HL-60/S4 (cell line): ENCODE measurements around the gene RAD9A.

ENCODE experiments used
- in situ Hi-C: fragments of 300-500 bp; cut with MboI; formaldehyde crosslinking; loops from 2 replicates; pipeline ENCODE4 v1.14.3; 2022; ENCODE audit warnings: low sequenced_read_pairs

RAD9A gene

GRCh38 chr11:67437809-67438157 is 46.0 kb downstream of the RAD9A start:
- in situ Hi-C loops: no loop called here

GRCh38 chr11:67438158-67438902 is 46.5 kb downstream of the RAD9A start:
- in situ Hi-C loops: no loop called here

GRCh38 chr11:67439321-67440228 is 47.8 kb downstream of the RAD9A start:
- in situ Hi-C loops: no loop called here

GRCh38 chr11:67440229-67441097 is 48.7 kb downstream of the RAD9A start:
- in situ Hi-C loops: no loop called here

- in situ Hi-C loops: no loop called here
These were observed 49.3 kb downstream of the RAD9A start for GRCh38 chr11:67441098-67441563.

- in situ Hi-C loops: no loop called here
These were observed 50.1 kb downstream of the RAD9A start for GRCh38 chr11:67441731-67442351.

GRCh38 chr11:67442504-67443404 is 51.0 kb downstream of the RAD9A start:
- in situ Hi-C loops: no loop called here

GRCh38 chr11:67445515-67445914 is 53.7 kb downstream of the RAD9A start:
- in situ Hi-C loops: no loop called here
